Esophagus (tissue), 2 donors: ENCODE data around the gene RUNX2. TPM values are rescaled to one million over a fixed set of nuclear protein-coding genes. Genes with fewer than 3 reads are reported as not detected.
"Not testable (repeated sequence)": the region's sequence is repeated elsewhere in the genome, so short reads cannot be mapped to it uniquely, and the experiment has no call there.

Experiments used
- H3K27ac ChIP-seq, 2 donors: one replicate each; pipeline ENCODE4 v1.5.1; 2013; ENCODE audit warnings: low read depth in 2 of 2, mild to moderate bottlenecking in 2 of 2, inconsistent platforms in 1 of 2, low read length in 1 of 2, moderate library complexity in 1 of 2
- H3K27me3 ChIP-seq, 2 donors: one replicate each; pipeline ENCODE4 v1.6.1; 2013; ENCODE audit warnings: low read length in 2 of 2, control low read depth in 1 of 2, mild to moderate bottlenecking in 1 of 2; ENCODE audit not compliant: insufficient read depth in 2 of 2, control insufficient read depth in 1 of 2
- H3K36me3 ChIP-seq, 2 donors: one replicate each; pipeline ENCODE4 v1.6.1; 2013; ENCODE audit warnings: low read length in 1 of 2; ENCODE audit not compliant: control insufficient read depth in 2 of 2, insufficient read depth in 2 of 2
- H3K4me1 ChIP-seq, 2 donors: one replicate each; pipeline ENCODE4 v1.6.1; 2013; ENCODE audit warnings: low read length in 1 of 2; ENCODE audit not compliant: control insufficient read depth in 2 of 2, insufficient read depth in 2 of 2
- H3K4me3 ChIP-seq, 2 donors: one replicate each; pipeline ENCODE4 v1.5.1; 2013; ENCODE audit warnings: low read length in 2 of 2, mild to moderate bottlenecking in 2 of 2, low read depth in 1 of 2, moderate library complexity in 1 of 2
- H3K9me3 ChIP-seq, 2 donors: one replicate each; pipeline ENCODE4 v1.6.1; 2013; ENCODE audit warnings: mild to moderate bottlenecking in 2 of 2, low read depth in 1 of 2, low read length in 1 of 2, moderate library complexity in 1 of 2; ENCODE audit not compliant: control insufficient read depth in 2 of 2, insufficient read depth in 1 of 2
- WGBS, 2 donors: extraction: QIAGEN DNeasy Blood & Tissue Kit; methylation state at CpG; one replicate each; pipeline ENCODE4 v1.1.7; 2013; 5-methylcytosine and 5-hydroxymethylcytosine counted together
- polyA plus RNA-seq, 2 donors: library from polyadenylated mRNA; stranded (reverse); fragments of 200-250 nt; gene quantifications; one replicate each; pipeline ENCODE4 v1.2.3, GENCODE V29; 2013
- donor health status: healthy with polysubstance abuse.
- donor health status: Bipolar disorder and iron deficiency.

The RUNX2 gene
- polyA plus RNA-seq, 2 donors: 0.31 to 0.75 TPM

DNA sequence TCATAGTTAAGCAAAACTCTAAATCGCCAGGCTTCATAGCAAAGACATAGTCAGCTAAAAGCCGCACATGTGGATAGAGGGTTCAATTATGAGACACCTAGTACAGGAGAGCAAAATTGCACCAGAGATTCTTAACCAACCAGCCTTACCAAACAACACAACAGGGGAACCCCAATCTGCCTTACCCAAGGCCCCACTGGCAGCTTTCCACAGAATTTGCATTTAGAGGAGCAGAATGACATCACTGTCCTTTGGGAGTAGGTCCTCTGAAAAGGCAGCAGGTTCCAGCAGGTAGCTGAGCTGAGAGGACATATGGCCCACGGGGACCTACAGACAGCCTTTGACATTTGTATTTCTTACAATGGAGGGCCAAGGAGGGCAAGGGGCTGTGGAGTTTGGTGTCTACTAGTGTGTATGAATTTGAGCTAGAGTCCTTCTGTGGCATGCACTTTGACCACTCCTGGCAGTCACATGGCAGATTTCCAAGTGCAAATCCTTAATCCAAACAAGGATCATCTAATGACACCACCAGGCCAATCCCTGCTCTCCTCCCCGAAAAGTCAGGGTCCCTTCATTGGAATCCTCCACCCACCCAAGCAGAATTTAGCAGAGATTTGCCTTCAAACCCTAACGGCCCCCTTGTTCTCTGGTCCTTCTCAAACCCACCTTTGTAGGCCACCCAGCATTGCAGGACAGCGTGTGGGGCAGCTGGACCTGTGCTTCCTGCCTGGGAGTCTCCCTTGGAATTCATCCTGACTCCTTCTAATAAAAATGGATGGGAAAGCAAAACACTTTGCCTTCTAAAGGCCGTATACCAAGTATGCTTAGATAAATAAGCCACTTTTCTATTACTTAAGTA lies 220.8 kb downstream of the RUNX2 start:
- Histone ChIP-seq H3K4me1 (peaks cover 0 to under 1% of the 10 kb centered on the region in 2 donors), H3K27ac (no peak overlapping the region), H3K36me3 (peaks cover 0 to 3% of the 10 kb centered on the region in 2 donors), H3K27me3 (no peaks in the 10 kb centered on the region), H3K4me3 (no peak overlapping the region), H3K9me3 (no peaks in the 10 kb centered on the region)
- 81 to 84% methylated on average over 7 of the region's 7 CpGs for WGBS, 2 donors

DNA sequence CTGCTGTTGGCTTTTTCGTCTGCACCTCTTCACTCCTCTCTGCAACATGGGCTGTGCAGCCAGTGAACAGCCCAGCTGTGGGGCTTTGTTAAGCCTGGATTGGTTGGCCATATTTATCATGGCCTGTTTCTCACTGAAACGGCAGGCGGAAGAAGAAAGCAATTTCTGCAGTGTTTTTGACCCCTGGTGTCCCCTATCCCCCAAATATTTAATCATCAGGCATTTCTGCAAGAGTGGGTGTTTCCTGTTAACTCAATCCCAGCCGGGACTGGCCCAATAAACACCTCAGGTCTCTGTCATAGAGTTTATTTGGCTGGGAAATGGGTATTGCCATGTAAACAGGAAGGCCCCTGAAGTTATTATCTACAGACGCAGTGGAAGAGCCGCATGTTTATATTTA lies 224.4 kb downstream of the RUNX2 start:
- Histone ChIP-seq H3K4me1 (peaks cover 0 to 2% of the 10 kb centered on the region in 2 donors), H3K9me3 (no peaks in the 10 kb centered on the region), H3K27ac (no peak overlapping the region), H3K36me3 (no peaks in the 10 kb centered on the region), H3K4me3 (no peak overlapping the region), H3K27me3 (no peaks in the 10 kb centered on the region)
- whole genome bisulfite sequencing, 2 donors: 82 to 87% methylated on average over 6 of the region's 6 CpGs

DNA sequence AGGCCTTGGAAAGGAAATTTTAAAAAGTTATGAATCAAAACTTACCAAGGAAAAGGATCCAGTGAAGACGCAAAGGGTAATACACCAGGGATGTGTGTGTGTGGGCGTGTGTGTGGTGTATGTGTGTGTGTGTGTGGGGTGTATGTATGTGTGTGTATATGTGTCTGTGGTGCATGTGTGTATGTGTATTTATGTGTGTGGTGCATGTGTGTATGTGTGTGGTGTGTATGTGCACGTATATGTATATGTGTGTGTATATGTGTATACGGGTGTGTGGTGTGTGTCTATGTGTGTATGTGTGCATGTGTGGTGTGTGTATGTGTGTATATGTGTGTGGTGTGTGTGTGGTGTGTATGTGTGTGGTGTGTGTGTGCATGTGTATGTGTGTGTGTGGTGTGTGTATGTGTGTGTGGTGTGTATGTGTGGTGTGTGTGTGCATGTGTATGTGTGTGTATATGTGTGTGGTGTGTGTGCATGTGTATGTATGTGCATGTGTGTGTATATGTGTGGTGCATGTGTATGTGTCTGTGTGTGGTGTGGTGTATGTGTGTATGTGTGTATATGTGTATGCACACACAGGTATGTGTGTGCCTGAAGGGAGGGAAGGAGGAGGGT lies 225.7 kb downstream of the RUNX2 start:
- Histone ChIP-seq H3K27me3 (no peaks in the 10 kb centered on the region), H3K36me3 (no peaks in the 10 kb centered on the region), H3K4me3 (no peak overlapping the region), H3K4me1 (peaks cover 0 to 2% of the 10 kb centered on the region in 2 donors), H3K27ac (no peak overlapping the region), H3K9me3 (no peaks in the 10 kb centered on the region)
- 78 to 84% methylated on average over 4 of the region's 4 CpGs for WGBS, 2 donors

DNA sequence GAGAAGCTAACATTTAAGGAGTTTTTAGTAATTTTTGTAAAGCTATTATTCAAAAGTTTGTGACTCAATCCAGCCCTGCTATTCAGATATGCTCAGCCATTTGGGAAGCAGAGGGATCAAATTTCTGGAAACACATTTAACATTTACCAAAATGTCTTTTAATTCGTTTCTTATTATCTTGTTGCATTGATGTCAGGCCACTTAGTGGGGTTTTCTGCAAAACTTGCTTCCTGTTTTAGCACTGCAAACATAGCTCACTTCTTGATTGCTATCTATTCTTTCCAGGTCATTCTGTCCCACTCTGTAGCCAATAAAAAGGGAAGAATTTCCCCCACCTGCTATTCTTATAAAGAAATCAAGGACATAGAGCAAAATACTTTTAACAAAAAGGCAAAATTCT lies 226.5 kb downstream of the RUNX2 start:
- H3K27ac ChIP-seq: no peak overlapping the region
- peaks cover 0 to 2% of the 10 kb centered on the region in 2 donors for H3K4me1 ChIP-seq
- no peak overlapping the region for H3K4me3 ChIP-seq
- H3K9me3 ChIP-seq: no peaks in the 10 kb centered on the region
- no peaks in the 10 kb centered on the region for H3K27me3 ChIP-seq
- no peaks in the 10 kb centered on the region for H3K36me3 ChIP-seq
- 26 to 29% methylated on average over 1 of the region's 1 CpG for WGBS, 2 donors

DNA sequence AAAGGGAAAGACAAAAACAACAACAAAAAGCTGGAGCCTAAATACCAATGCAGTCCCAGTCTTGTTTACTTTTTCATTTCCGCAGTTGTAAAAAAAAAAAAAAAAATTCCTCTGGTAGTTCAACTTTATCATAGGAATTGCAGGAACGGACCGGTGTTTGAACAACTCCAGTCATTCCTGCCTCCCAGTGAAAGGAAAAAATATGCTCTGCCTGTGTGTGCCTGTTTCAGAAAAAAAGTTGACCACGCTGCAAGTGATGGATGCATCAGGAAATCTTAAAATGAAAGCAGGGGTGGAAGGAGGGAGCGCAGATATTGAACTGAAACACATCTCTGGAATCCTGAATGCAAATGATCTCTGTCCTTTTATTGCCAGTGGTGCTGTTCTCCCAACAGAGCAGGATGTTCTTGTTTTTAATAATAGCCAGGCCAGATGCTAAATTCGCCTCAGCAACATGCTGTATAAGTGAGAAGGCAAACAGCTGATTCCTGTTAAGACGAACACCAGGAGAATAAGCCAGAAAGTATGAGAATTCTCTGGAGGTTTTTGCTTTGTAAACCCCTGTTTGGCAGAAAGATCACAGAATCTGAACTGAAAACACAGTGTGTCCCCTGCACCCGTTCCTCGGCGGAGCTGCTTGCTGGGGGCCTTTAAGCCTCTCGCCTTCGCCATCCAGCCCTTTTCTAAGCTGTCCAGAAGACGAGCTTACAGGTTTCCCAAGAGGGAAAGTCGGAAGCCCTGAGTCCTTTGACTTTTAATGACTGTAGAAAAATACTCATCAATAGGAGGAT lies 228.0 kb downstream of the RUNX2 start:
- Histone ChIP-seq H3K4me1 (peaks cover 0 to 2% of the 10 kb centered on the region in 2 donors), H3K27ac (peak overlapping the region in 1 of 2 donors; percentile 21), H3K9me3 (no peaks in the 10 kb centered on the region), H3K36me3 (no peaks in the 10 kb centered on the region), H3K4me3 (no peak overlapping the region), H3K27me3 (no peaks in the 10 kb centered on the region)
- WGBS, 2 donors: 51 to 59% methylated on average over 14 of the region's 14 CpGs

DNA sequence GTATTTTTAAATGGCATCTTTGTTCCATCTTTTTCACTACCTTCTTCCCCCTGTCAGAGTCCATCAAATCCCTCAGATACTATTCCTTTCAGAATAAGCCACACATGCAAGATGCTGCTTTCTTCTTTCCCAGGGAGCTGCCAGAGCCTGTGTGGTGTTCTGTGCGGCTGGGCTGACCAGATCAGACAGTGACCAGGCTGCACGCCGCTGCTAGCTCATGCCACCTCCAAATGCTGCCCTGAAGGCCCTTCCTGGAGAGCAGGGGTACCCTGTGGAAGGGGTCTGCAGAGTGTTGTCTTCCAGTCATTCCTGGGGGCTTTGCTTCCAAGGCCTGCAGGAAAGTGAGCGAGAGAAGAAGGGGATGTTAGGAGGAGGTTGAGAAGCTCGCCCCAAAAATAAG lies 228.7 kb downstream of the RUNX2 start:
- Histone ChIP-seq H3K27me3 (no peaks in the 10 kb centered on the region), H3K4me3 (no peak overlapping the region), H3K36me3 (no peaks in the 10 kb centered on the region), H3K9me3 (no peaks in the 10 kb centered on the region), H3K27ac (no peak overlapping the region), H3K4me1 (peaks cover 0 to 2% of the 10 kb centered on the region in 2 donors)
- WGBS, 2 donors: 90 to 92% methylated on average over 5 of the region's 5 CpGs

DNA sequence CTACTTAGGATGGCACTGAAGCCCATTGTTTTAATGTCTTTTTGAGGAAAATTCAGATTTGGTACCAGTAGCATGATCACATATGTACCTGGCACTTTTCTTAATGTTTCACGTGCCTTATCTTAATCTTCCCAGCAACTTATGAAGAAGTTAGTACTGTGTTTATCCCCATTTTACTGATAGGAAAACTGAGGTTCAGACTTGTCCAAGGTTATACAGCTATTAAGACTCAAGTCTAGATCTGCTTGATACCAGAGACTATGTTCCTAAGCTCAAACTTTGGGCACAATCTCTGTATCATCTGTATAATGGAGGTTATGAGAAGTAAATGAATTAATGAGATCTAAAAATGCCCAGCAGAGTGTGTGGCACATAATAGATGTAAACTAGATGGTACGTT lies 229.3 kb downstream of the RUNX2 start:
- H3K4me3 ChIP-seq: no peak overlapping the region
- no peak overlapping the region for H3K27ac ChIP-seq
- H3K27me3 ChIP-seq: no peaks in the 10 kb centered on the region
- no peaks in the 10 kb centered on the region for H3K36me3 ChIP-seq
- peaks cover 0 to 2% of the 10 kb centered on the region in 2 donors for H3K4me1 ChIP-seq
- 86 to 90% methylated on average over 2 of the region's 2 CpGs for WGBS, 2 donors
- H3K9me3 ChIP-seq: no peaks in the 10 kb centered on the region

DNA sequence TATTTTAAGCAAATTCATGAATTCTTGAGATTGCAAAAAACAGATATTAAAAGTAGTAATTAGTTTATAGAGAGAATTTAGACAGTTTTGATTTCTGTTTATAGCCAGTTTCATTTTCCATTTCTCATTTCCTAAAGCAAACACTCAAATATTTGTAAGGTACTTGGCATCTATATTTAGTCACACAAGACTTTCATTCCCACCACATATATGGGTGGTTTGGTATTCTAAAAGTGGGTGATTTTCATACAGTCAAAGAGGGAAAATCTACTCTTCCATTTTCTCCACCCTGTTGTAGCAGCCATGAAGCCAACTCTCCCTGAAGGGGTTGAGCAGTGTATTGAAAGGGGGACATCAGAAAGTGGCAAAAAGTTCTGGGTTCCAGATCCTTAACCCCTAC lies 230.7 kb downstream of the RUNX2 start:
- H3K4me3 ChIP-seq: no peak overlapping the region
- H3K9me3 ChIP-seq: no peaks in the 10 kb centered on the region
- no peaks in the 10 kb centered on the region for H3K27me3 ChIP-seq
- no peak overlapping the region for H3K27ac ChIP-seq
- H3K36me3 ChIP-seq: no peaks in the 10 kb centered on the region
- H3K4me1 ChIP-seq: peaks cover 0 to 2% of the 10 kb centered on the region in 2 donors

DNA sequence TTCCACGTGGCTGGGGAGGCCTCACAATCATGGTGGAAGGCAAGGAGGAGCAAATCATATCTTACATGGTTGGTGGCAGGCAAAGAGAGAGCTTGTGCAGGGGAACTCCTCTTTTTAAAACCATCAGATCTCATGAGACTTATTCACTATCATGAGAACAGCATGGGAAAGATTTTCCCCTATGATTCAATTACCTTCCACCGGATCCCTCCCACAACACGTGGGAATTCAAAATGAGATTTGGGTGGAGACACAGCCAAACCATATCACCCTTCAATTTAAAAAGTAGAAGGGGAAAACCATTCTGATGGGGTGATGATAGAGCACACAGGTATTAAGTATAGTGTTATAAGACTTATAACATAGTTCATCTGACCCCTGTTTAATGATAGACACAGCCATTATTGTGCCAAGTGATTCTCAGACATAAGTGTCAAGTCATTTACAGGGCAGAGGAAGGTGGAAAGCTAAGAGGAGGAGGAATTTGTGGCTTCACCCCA lies 232.2 kb downstream of the RUNX2 start:
- H3K27me3 ChIP-seq, H3K27ac ChIP-seq, H3K9me3 ChIP-seq, H3K4me1 ChIP-seq, H3K36me3 ChIP-seq, H3K4me3 ChIP-seq: not testable (repeated sequence)
- WGBS, 2 donors: 84 to 86% methylated on average over 3 of the region's 3 CpGs
